MM.1S (cell line): Measurements from ENCODE around the gene PPME1.

Experiments used
- DNase-seq: peaks from one replicate; pipeline ENCODE4 v3.0.0-alpha.2; 2015
- H2AFZ ChIP-seq: fragments of 300-600 bp; sonication (generic); 2 replicates; pipeline ENCODE4 v1.6.0; 2016; ENCODE audit warnings: antibody characterized with exemption, low read length
- H3F3A ChIP-seq: fragments of 300-600 bp; sonication (generic); 2 replicates; pipeline ENCODE4 v1.6.1; 2016; ENCODE audit warnings: mild to moderate bottlenecking, antibody characterized with exemption, low read length, moderate library complexity, mixed read lengths; ENCODE audit not compliant: insufficient read depth
- H3K27ac ChIP-seq: fragments of 300-600 bp; sonication (generic); 2 replicates; pipeline ENCODE4 v1.5.1; 2016; ENCODE audit warnings: mild to moderate bottlenecking, low read length
- H3K27me3 ChIP-seq: fragments of 300-600 bp; sonication (generic); replicated peaks from 2 replicates; pipeline ENCODE4 v1.6.0; 2016; ENCODE audit warnings: low read length; ENCODE audit not compliant: insufficient read depth
- H3K36me3 ChIP-seq: fragments of 300-600 bp; sonication (generic); replicated peaks from 2 replicates; pipeline ENCODE4 v1.6.1; 2016; ENCODE audit warnings: mild to moderate bottlenecking, low read length, mixed read lengths; ENCODE audit not compliant: insufficient read depth
- H3K4me1 ChIP-seq: fragments of 300-600 bp; sonication (generic); 2 replicates; pipeline ENCODE4 v1.6.1; 2016; ENCODE audit warnings: low read length, mixed read lengths
- H3K4me2 ChIP-seq: fragments of 300-600 bp; sonication (generic); 2 replicates; pipeline ENCODE4 v1.6.0; 2016; ENCODE audit warnings: low read depth, low read length
- H3K4me3 ChIP-seq: fragments of 300-600 bp; sonication (generic); 2 replicates; pipeline ENCODE4 v1.5.1; 2016; ENCODE audit warnings: low read length, mixed read lengths
- H3K79me2 ChIP-seq: fragments of 300-600 bp; sonication (generic); 2 replicates; pipeline ENCODE4 v1.6.1; 2016; ENCODE audit warnings: mixed run types, low read length, mixed read lengths
- H3K9ac ChIP-seq: fragments of 300-600 bp; sonication (generic); 2 replicates; pipeline ENCODE4 v1.6.1; 2016; ENCODE audit warnings: low read length, mixed read lengths
- H3K9me2 ChIP-seq: fragments of 300-600 bp; sonication (generic); replicated peaks from 2 replicates; pipeline ENCODE4 v1.6.1; 2016; ENCODE audit warnings: mild to moderate bottlenecking, low read length, mixed read lengths; ENCODE audit not compliant: insufficient read depth
- H3K9me3 ChIP-seq: fragments of 300-600 bp; sonication (generic); replicated peaks from 2 replicates; pipeline ENCODE4 v1.6.1; 2016; ENCODE audit warnings: mild to moderate bottlenecking, low read length, mixed read lengths; ENCODE audit not compliant: insufficient read depth
- H4K20me1 ChIP-seq: fragments of 300-600 bp; sonication (generic); 2 replicates; pipeline ENCODE4 v1.6.1; 2016; ENCODE audit warnings: mild to moderate bottlenecking, low read length, moderate library complexity, mixed read lengths; ENCODE audit not compliant: insufficient read depth
- EZH2 ChIP-seq: fragments of 300-600 bp; sonication (generic); optimal IDR thresholded peaks from 2 replicates; pipeline ENCODE3; 2017; ENCODE audit warnings: low read depth, mild to moderate bottlenecking, antibody characterized with exemption, low read length, mixed read lengths
- EZH2phosphoT487 ChIP-seq: fragments of 300-600 bp; sonication (generic); IDR thresholded peaks from 2 replicates; pipeline ENCODE4 v1.6.1; 2018; ENCODE audit warnings: antibody characterized with exemption, low read length
- TF ChIP-seq, protein P1 (sequence below): fragments of 300-600 bp; sonication (generic); IDR thresholded peaks from 2 replicates; pipeline ENCODE4 v1.5.1; 2016; ENCODE audit warnings: antibody characterized with exemption, low read length, mixed read lengths

The PPME1 gene

DNA sequence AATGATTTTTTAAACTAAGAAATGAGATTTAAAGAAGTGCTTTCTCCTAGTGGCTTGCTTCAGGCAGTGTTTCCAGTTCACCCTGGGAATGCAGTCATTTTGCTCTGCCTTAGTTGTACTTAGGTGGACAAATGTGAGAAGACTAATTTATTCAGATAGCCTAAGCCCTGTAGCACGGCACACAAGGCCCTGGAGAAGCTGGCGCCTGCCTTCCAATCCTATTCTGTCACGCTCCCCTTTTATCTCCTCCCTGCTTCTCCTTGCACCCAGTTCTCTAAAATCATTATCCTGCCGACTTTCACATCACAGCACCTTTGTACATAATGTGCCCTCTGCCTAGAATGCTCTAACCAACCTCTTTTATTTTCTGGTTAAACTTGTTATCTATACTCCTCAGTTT is 64.0 kb downstream of the PPME1 start:
- H2AFZ ChIP-seq: no peak overlapping the region
- TF ChIP-seq, protein P1, sequence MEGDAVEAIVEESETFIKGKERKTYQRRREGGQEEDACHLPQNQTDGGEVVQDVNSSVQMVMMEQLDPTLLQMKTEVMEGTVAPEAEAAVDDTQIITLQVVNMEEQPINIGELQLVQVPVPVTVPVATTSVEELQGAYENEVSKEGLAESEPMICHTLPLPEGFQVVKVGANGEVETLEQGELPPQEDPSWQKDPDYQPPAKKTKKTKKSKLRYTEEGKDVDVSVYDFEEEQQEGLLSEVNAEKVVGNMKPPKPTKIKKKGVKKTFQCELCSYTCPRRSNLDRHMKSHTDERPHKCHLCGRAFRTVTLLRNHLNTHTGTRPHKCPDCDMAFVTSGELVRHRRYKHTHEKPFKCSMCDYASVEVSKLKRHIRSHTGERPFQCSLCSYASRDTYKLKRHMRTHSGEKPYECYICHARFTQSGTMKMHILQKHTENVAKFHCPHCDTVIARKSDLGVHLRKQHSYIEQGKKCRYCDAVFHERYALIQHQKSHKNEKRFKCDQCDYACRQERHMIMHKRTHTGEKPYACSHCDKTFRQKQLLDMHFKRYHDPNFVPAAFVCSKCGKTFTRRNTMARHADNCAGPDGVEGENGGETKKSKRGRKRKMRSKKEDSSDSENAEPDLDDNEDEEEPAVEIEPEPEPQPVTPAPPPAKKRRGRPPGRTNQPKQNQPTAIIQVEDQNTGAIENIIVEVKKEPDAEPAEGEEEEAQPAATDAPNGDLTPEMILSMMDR: no peak
- no peak for TF ChIP-seq EZH2
- TF ChIP-seq EZH2phosphoT487: no peak
- H3F3A ChIP-seq: no peaks in the 10 kb centered on the region; the same call in 1 of the 2 replicates
- H3K27ac ChIP-seq: no peak overlapping the region
- no peaks in the 10 kb centered on the region for H3K36me3 ChIP-seq
- H3K27me3 ChIP-seq: no peaks in the 10 kb centered on the region
- no peaks in the 10 kb centered on the region for H3K4me1 ChIP-seq
- DNase-seq: no peak
- no peak overlapping the region for H3K9ac ChIP-seq
- H3K9me3 ChIP-seq: no peaks in the 10 kb centered on the region
- H3K79me2 ChIP-seq: no peaks in the 10 kb centered on the region
- H4K20me1 ChIP-seq: no peaks in the 10 kb centered on the region
- no peak overlapping the region for H3K4me2 ChIP-seq
- H3K4me3 ChIP-seq: no peak overlapping the region
- H3K9me2 ChIP-seq: no peaks in the 10 kb centered on the region

GRCh38 chr11:74237541-74237940 is 66.5 kb downstream of the PPME1 start:
- Histone ChIP-seq H3K9me2 (no peaks in the 10 kb centered on the region), H2AFZ (no peak overlapping the region), H3K4me1 (no peaks in the 10 kb centered on the region), H3K27ac (no peak overlapping the region), H3K27me3 (no peaks in the 10 kb centered on the region), H3K79me2 (no peaks in the 10 kb centered on the region), H3K4me3 (no peak overlapping the region), H3K9ac (no peak overlapping the region), H3K9me3 (no peaks in the 10 kb centered on the region), H3K36me3 (no peaks in the 10 kb centered on the region), H3F3A (no peaks in the 10 kb centered on the region), H3K4me2 (no peak overlapping the region), H4K20me1 (no peaks in the 10 kb centered on the region)
- no peak for DNase-seq
- TF ChIP-seq, protein P1: no peak
- TF ChIP-seq EZH2phosphoT487 (no peak), EZH2 (no peak)

GRCh38 chr11:74238243-74238642 is 67.2 kb downstream of the PPME1 start:
- H3K36me3 ChIP-seq: no peaks in the 10 kb centered on the region
- H3K4me1 ChIP-seq: no peaks in the 10 kb centered on the region
- H3K79me2 ChIP-seq: no peaks in the 10 kb centered on the region
- no peak overlapping the region for H3K4me2 ChIP-seq
- H3K9ac ChIP-seq: no peak overlapping the region
- TF ChIP-seq EZH2phosphoT487: no peak
- H3K27me3 ChIP-seq: no peaks in the 10 kb centered on the region
- no peaks in the 10 kb centered on the region for H3K9me3 ChIP-seq
- no peak overlapping the region for H3K27ac ChIP-seq
- no peaks in the 10 kb centered on the region for H4K20me1 ChIP-seq
- no peak for DNase-seq
- no peak overlapping the region for H3K4me3 ChIP-seq
- no peaks in the 10 kb centered on the region for H3F3A ChIP-seq
- H3K9me2 ChIP-seq: no peaks in the 10 kb centered on the region
- no peak overlapping the region for H2AFZ ChIP-seq

DNA sequence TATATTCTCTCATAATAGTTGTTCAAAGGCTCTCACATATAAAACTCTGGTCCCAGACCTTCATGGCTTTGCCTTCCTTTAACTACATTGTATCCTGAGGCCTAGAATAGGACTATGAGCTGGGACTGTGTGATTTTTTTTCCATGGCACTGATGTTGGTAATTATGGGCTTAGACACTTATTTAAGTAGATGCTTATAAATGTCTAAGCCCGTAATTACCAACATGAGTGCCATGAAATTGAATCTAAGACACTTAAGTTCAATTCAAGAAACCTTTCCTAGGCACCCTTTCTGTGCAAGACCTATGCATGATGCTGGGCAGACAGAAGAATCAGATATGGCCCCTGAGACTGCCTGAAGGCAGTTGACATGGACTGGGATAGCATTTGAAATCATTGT is 77.4 kb downstream of the PPME1 start:
- no peaks in the 10 kb centered on the region for H3K27me3 ChIP-seq
- no peaks in the 10 kb centered on the region for H3K4me1 ChIP-seq
- H3F3A ChIP-seq: no peaks in the 10 kb centered on the region
- no peaks in the 10 kb centered on the region for H3K9me2 ChIP-seq
- no peaks in the 10 kb centered on the region for H3K9me3 ChIP-seq
- no peak overlapping the region for H3K4me2 ChIP-seq
- H3K9ac ChIP-seq: no peak overlapping the region
- no peaks in the 10 kb centered on the region for H3K36me3 ChIP-seq
- no peaks in the 10 kb centered on the region for H3K79me2 ChIP-seq
- no peak for DNase-seq
- H4K20me1 ChIP-seq: no peaks in the 10 kb centered on the region
- H3K4me3 ChIP-seq: no peak overlapping the region
- no peak overlapping the region for H2AFZ ChIP-seq
- no peak overlapping the region for H3K27ac ChIP-seq
- no peak for TF ChIP-seq EZH2phosphoT487
- TF ChIP-seq, protein P1: no peak
- no peak for TF ChIP-seq EZH2
